Esophagus (tissue), 2 donors: ENCODE data around the gene SERINC4. TPM values are rescaled to one million over a fixed set of nuclear protein-coding genes. Genes with fewer than 3 reads are reported as not detected.
"Not testable (repeated sequence)": the region's sequence is repeated elsewhere in the genome, so short reads cannot be mapped to it uniquely, and the experiment has no call there.

Experiments
- H3K27ac ChIP-seq, 2 donors: one replicate each; pipeline ENCODE4 v1.5.1; 2013; ENCODE audit warnings: low read depth in 2 of 2, mild to moderate bottlenecking in 2 of 2, inconsistent platforms in 1 of 2, low read length in 1 of 2, moderate library complexity in 1 of 2
- H3K27me3 ChIP-seq, 2 donors: one replicate each; pipeline ENCODE4 v1.6.1; 2013; ENCODE audit warnings: low read length in 2 of 2, control low read depth in 1 of 2, mild to moderate bottlenecking in 1 of 2; ENCODE audit not compliant: insufficient read depth in 2 of 2, control insufficient read depth in 1 of 2
- H3K36me3 ChIP-seq, 2 donors: one replicate each; pipeline ENCODE4 v1.6.1; 2013; ENCODE audit warnings: low read length in 1 of 2; ENCODE audit not compliant: control insufficient read depth in 2 of 2, insufficient read depth in 2 of 2
- H3K4me1 ChIP-seq, 2 donors: one replicate each; pipeline ENCODE4 v1.6.1; 2013; ENCODE audit warnings: low read length in 1 of 2; ENCODE audit not compliant: control insufficient read depth in 2 of 2, insufficient read depth in 2 of 2
- H3K4me3 ChIP-seq, 2 donors: one replicate each; pipeline ENCODE4 v1.5.1; 2013; ENCODE audit warnings: low read length in 2 of 2, mild to moderate bottlenecking in 2 of 2, low read depth in 1 of 2, moderate library complexity in 1 of 2
- H3K9me3 ChIP-seq, 2 donors: one replicate each; pipeline ENCODE4 v1.6.1; 2013; ENCODE audit warnings: mild to moderate bottlenecking in 2 of 2, low read depth in 1 of 2, low read length in 1 of 2, moderate library complexity in 1 of 2; ENCODE audit not compliant: control insufficient read depth in 2 of 2, insufficient read depth in 1 of 2
- WGBS, 2 donors: extraction: QIAGEN DNeasy Blood & Tissue Kit; methylation state at CpG; one replicate each; pipeline ENCODE4 v1.1.7; 2013; 5-methylcytosine and 5-hydroxymethylcytosine counted together
- polyA plus RNA-seq, 2 donors: library from polyadenylated mRNA; stranded (reverse); fragments of 200-250 nt; gene quantifications; one replicate each; pipeline ENCODE4 v1.2.3, GENCODE V29; 2013
- donor health status: healthy with polysubstance abuse.
- donor health status: Bipolar disorder and iron deficiency.

The SERINC4 gene
- polyA plus RNA-seq, 2 donors = 0.18 to 0.24 TPM

DNA sequence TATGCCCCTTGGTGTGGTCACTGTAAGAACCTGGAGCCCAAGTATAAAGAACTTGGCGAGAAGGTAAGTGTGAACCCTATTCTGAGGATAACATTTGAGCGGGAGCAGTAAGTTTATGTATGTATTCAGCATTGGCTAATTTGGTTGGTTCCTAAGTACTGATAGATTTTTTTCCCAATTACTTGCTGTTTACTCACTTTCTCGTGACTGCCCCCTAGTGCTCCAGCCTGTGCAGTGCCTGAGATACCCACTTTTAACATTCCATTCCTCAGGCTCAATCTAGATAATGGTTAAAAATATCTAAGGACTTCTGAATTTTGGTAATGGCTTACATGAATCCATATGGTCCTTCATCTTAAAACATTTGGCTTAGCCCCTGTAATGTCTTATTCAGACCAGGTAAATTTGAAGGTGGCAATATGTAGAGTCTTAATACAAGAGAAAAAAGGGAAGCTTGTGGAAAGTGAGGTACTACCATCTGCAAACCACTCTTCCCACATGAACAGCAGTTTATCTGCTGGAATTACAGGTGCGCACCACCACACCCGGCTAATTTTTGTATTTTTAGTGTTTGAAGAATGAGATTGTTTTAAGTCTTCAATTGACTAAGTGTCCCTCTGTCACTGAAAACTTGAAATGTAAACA lies 30.3 kb downstream of the SERINC4 start:
- H3K4me1 ChIP-seq = no peaks in the 10 kb centered on the region
- H3K27me3 ChIP-seq = no peaks in the 10 kb centered on the region
- no peaks in the 10 kb centered on the region for H3K9me3 ChIP-seq
- no peak overlapping the region for H3K27ac ChIP-seq
- 62 to 63% methylated on average over 5 of the region's 5 CpGs for WGBS, 2 donors
- no peak overlapping the region for H3K4me3 ChIP-seq
- H3K36me3 ChIP-seq = peaks cover 0 to 9% of the 10 kb centered on the region in 2 donors

DNA sequence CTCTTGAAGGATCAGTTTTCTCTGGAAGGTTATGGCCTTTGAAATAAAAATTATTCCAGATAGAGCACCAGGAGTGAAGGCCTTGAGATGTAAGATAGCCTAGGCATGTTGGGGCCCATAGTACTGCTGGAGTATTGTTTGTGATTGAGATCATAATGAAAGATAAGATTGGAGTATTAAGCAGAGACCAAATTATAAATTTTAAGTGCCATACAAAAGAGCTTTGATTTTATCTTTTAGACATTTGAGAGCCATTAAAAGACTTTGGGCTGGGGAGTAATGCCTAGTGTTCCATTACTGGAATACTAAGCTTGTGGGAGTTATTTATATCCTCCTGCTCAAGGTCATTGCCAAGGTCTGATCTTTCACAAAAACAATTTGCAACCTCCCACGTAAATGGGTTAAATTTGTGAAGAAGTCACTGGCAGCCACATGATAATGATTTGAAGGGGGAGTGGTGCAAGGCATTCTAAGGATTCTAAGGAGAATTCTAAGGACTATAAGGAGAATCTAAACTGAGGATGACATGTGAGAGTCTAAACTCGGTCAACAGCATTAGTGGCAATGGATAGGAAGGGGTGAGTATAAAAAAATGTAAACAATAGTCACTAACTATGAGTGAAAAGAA lies 36.1 kb downstream of the SERINC4 start:
- no peak overlapping the region for H3K4me3 ChIP-seq
- peaks cover 5 to 16% of the 10 kb centered on the region in 2 donors for H3K36me3 ChIP-seq
- no peaks in the 10 kb centered on the region for H3K9me3 ChIP-seq
- H3K27me3 ChIP-seq = no peaks in the 10 kb centered on the region
- no peak overlapping the region for H3K27ac ChIP-seq
- H3K4me1 ChIP-seq = no peaks in the 10 kb centered on the region
- 67 to 70% methylated on average over 2 of the region's 2 CpGs for WGBS, 2 donors

DNA sequence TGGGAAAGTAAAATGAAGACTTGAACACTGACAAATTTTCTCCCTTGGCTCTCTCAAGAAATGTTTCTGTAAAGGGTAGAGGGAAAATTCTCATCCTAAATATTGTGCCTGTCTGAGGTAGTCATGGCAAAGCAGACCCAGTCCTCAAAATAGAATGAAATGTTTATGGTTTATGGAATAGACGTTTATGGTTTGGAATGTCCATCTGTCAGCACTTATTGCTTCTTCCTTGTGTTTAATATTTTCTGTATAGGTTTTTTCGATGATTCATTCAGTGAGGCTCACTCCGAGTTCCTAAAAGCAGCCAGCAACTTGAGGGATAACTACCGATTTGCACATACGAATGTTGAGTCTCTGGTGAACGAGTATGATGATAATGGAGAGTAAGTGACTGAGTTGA lies 37.2 kb downstream of the SERINC4 start:
- no peaks in the 10 kb centered on the region for H3K9me3 ChIP-seq

DNA sequence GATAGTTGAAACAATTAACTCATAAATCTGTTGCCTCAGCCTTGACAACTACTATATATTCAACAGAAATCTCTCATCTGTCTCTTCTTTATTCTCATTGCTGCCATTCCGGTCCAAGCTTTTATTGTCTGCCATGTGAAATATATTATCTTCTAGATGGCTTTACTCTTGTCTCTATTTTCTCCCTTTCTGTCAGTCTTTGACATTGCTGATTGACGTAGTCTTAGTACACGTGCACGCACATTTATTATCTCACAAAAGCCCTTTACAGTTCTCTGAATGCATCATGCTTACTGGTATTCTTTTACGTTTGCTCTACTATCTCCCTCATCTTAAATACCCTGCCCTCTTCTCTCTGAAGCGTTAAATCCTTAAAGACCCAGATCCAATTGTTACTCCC lies 48.1 kb downstream of the SERINC4 start:
- no peak overlapping the region for H3K4me3 ChIP-seq
- H3K4me1 ChIP-seq = peaks cover 0 to 3% of the 10 kb centered on the region in 2 donors
- H3K27ac ChIP-seq = no peak overlapping the region
- no peaks in the 10 kb centered on the region for H3K27me3 ChIP-seq
- H3K9me3 ChIP-seq = no peaks in the 10 kb centered on the region
- no peaks in the 10 kb centered on the region for H3K36me3 ChIP-seq
- WGBS, 2 donors = 69 to 77% methylated on average over 6 of the region's 6 CpGs

More for the DNA sequence above, 37.2 kb downstream of the SERINC4 start:
- Histone ChIP-seq H3K36me3 (peaks cover 5 to 15% of the 10 kb centered on the region in 2 donors), H3K27ac (no peak overlapping the region), H3K27me3 (no peaks in the 10 kb centered on the region), H3K4me1 (no peaks in the 10 kb centered on the region), H3K4me3 (no peak overlapping the region)
- WGBS, 2 donors = 72 to 78% methylated on average over 6 of the region's 6 CpGs

DNA sequence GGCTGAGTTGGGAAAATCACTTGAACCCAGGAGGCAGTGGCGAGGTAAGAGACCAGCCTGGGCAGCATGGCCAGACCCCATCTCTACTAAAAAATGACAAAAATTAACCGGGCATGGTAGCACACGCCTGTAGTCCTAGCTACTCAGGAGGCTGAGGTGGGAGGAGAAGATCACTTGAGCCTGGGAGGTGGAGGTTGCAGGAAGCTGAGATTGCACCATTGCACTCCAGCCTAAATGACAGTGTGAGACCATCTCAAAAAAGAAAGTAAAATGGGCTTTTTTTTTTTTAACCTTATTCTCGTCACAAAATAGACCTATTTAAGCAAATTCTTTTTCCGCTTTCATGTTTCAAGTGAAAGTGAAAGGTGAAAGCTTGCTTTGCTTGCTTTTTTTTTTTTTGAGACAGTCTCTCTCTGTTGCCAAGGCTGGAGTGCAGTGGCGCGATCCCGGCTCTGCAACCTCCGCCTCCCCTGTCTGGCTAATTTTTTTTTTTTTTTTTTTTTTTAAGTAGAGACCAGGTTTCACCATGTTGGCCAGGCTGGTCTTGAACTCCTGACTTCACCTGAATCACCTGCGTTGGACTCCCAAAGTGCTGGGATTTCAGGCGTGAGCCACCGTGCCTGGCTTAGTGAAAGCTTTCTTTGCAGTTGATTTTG lies 50.2 kb downstream of the SERINC4 start:
- Histone ChIP-seq H3K27me3 (no peaks in the 10 kb centered on the region), H3K4me3 (no peak overlapping the region), H3K27ac (peak overlapping the region; percentile 22 to 34), H3K4me1 (peaks cover 2 to 3% of the 10 kb centered on the region in 2 donors), H3K36me3 (no peaks in the 10 kb centered on the region), H3K9me3 (no peaks in the 10 kb centered on the region)
- 34 to 47% methylated on average over 12 of the region's 12 CpGs for WGBS, 2 donors

DNA sequence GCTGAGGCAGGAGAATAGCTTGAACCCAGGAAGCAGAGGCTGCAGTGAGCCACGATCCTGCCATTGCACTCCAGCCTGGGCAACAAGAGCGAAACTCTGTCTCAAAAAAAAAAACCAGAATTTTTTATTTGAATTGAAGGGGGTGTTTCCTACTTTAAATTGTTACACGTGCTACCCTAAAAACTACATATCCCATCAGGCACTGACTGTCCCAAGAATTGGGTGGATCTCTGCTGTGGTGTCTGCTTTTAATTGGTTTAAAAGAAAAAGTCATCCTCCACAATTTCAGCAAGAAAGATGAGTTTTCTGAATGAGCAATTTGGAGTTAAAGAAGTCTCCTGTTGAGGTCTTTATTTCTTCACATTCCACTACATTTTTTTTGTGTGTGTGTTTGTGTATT lies 51.6 kb downstream of the SERINC4 start:
- no peak overlapping the region for H3K4me3 ChIP-seq
- H3K4me1 ChIP-seq = peaks cover 2 to 3% of the 10 kb centered on the region in 2 donors
- no peaks in the 10 kb centered on the region for H3K9me3 ChIP-seq
- no peaks in the 10 kb centered on the region for H3K36me3 ChIP-seq
- no peak overlapping the region for H3K27ac ChIP-seq
- no peaks in the 10 kb centered on the region for H3K27me3 ChIP-seq
- WGBS, 2 donors = 52 to 62% methylated on average over 3 of the region's 3 CpGs

DNA sequence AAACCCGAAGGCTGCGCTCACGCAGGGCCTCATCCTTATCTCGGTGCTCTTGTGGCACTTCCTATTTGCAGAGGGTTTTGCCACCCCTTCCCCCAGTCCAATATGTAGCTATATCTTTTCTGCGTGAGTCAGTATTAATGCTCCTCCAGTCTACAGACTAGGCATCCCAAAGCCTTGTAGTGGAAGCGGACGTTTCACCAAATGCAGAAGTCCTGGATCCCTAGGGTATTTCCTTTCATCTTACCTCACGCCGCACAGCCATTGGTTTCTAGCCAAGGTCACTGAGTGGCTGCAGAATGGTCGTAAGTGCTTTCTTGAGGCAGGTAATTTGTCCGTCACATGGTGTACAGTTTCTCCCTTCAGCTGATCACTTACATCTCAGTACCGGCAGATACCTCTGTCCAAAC lies 53.1 kb downstream of the SERINC4 start:
- not testable (repeated sequence) for H3K27me3 ChIP-seq
- WGBS, 2 donors = 0 to 1% methylated on average over 12 of the region's 12 CpGs

GRCh38 chr15:43746245-43746902 lies 53.6 kb downstream of the SERINC4 start, which contains the start of gene PDIA3:
TSS of gene PDIA3 (plus strand) at chr15:43746438. CDS start at chr15:43746540, 102 bp downstream.
- not testable (repeated sequence) for H3K36me3 ChIP-seq, H3K9me3 ChIP-seq, H3K4me1 ChIP-seq, H3K27me3 ChIP-seq
- 1% methylated on average over 66 to 84 of the region's 84 CpGs for WGBS, 2 donors
- H3K4me3 ChIP-seq = peak within 1 kb of the TSS; percentile 88 to 92
- H3K27ac ChIP-seq = peak within 1 kb of the TSS; percentile 95 to 98

More for the DNA sequence above, 53.1 kb downstream of the SERINC4 start:
- H3K36me3 ChIP-seq, H3K9me3 ChIP-seq, H3K4me1 ChIP-seq: not testable (repeated sequence)
- Histone ChIP-seq H3K4me3 (peak overlapping the region; percentile 88 to 92), H3K27ac (peak overlapping the region; percentile 95 to 98)
